Endothelial cell (in vitro differentiated cells): Measurements from ENCODE around the gene NFIX. TPM values are rescaled to one million over a fixed set of nuclear protein-coding genes. Genes with fewer than 3 reads are reported as not detected.

ENCODE experiments used
- DNase-seq: peaks from one replicate; pipeline ENCODE4 v3.0.0; 2021; ENCODE audit warnings: low spot score
- H3K27ac Mint-ChIP-seq: one replicate; pipeline ENCODE4 v1.8.0; 2021; ENCODE audit warnings: mixed read lengths, inconsistent platforms; ENCODE audit not compliant: unreplicated experiment
- H3K27me3 Mint-ChIP-seq: one replicate; pipeline ENCODE4 v1.8.0; 2021; ENCODE audit warnings: mild to moderate bottlenecking, moderate library complexity, mixed read lengths, inconsistent platforms; ENCODE audit not compliant: unreplicated experiment
- H3K36me3 Mint-ChIP-seq: one replicate; pipeline ENCODE4 v1.8.0; 2021; ENCODE audit warnings: mild to moderate bottlenecking, low read depth, mixed read lengths, inconsistent platforms; ENCODE audit not compliant: unreplicated experiment
- H3K4me1 Mint-ChIP-seq: one replicate; pipeline ENCODE4 v1.8.0; 2021; ENCODE audit warnings: mild to moderate bottlenecking, mixed read lengths, inconsistent platforms; ENCODE audit not compliant: unreplicated experiment
- H3K4me3 Mint-ChIP-seq: one replicate; pipeline ENCODE4 v1.8.0; 2021; ENCODE audit warnings: mild to moderate bottlenecking, mixed read lengths, inconsistent platforms; ENCODE audit not compliant: unreplicated experiment
- H3K9me3 Mint-ChIP-seq: one replicate; pipeline ENCODE4 v1.8.0; 2021; ENCODE audit warnings: mixed read lengths, inconsistent platforms; ENCODE audit not compliant: unreplicated experiment
- CTCF ChIP-seq: fragments of 200-600 bp; sonication (generic); IDR thresholded peaks from one replicate; pipeline ENCODE4 v1.5.0; 2021; ENCODE audit warnings: antibody characterized with exemption; ENCODE audit not compliant: unreplicated experiment
- total RNA-seq: library from RNA; stranded (reverse); fragmentation: NEBNext Ultra II Directional; extraction: Animal tissue kit (Norgen Biotek cat#: 25700); gene quantifications from one replicate; pipeline ENCODE4 v1.2.1, GENCODE V29; 2021; ENCODE audit not compliant: unreplicated experiment

NFIX gene
- total RNA-seq, 1 donor from 2014 or later, result 9.9 TPM

GRCh38 chr19:12983091-12983490 lies 12.2 kb upstream of the NFIX start:
- H3K36me3 Mint-ChIP-seq, result no peaks in the 10 kb centered on the region
- no peak overlapping the region for H3K27ac Mint-ChIP-seq
- H3K9me3 Mint-ChIP-seq, result no peaks in the 10 kb centered on the region
- no peak overlapping the region for H3K4me3 Mint-ChIP-seq
- no peak for TF ChIP-seq CTCF
- no peak for DNase-seq
- peaks cover 5% of the 10 kb centered on the region for H3K4me1 Mint-ChIP-seq
- H3K27me3 Mint-ChIP-seq, result peaks cover 10% of the 10 kb centered on the region

GRCh38 chr19:12983542-12984142 lies 11.6 kb upstream of the NFIX start:
- H3K4me3 Mint-ChIP-seq, result no peak overlapping the region
- peak; percentile 99 for TF ChIP-seq CTCF
- H3K4me1 Mint-ChIP-seq, result peaks cover 5% of the 10 kb centered on the region
- H3K9me3 Mint-ChIP-seq, result no peaks in the 10 kb centered on the region
- H3K27ac Mint-ChIP-seq, result no peak overlapping the region
- H3K36me3 Mint-ChIP-seq, result no peaks in the 10 kb centered on the region
- H3K27me3 Mint-ChIP-seq, result peaks cover 10% of the 10 kb centered on the region
- DNase-seq, result peak; percentile 88

- no peaks in the 10 kb centered on the region for H3K36me3 Mint-ChIP-seq
- H3K27ac Mint-ChIP-seq, result no peak overlapping the region
- no peak for TF ChIP-seq CTCF
- peaks cover 9% of the 10 kb centered on the region for H3K27me3 Mint-ChIP-seq
- DNase-seq, result no peak
- H3K4me3 Mint-ChIP-seq, result no peak overlapping the region
- peaks cover 5% of the 10 kb centered on the region for H3K4me1 Mint-ChIP-seq
- H3K9me3 Mint-ChIP-seq, result no peaks in the 10 kb centered on the region
Observed at GRCh38 chr19:12984143-12984627, 11.1 kb upstream of the NFIX start.

- peaks cover 5% of the 10 kb centered on the region for H3K4me1 Mint-ChIP-seq
- H3K4me3 Mint-ChIP-seq, result no peak overlapping the region
- no peak for DNase-seq
- no peaks in the 10 kb centered on the region for H3K9me3 Mint-ChIP-seq
- H3K36me3 Mint-ChIP-seq, result no peaks in the 10 kb centered on the region
- H3K27me3 Mint-ChIP-seq, result peaks cover 9% of the 10 kb centered on the region
- TF ChIP-seq CTCF, result no peak
- no peak overlapping the region for H3K27ac Mint-ChIP-seq
Observed at GRCh38 chr19:12984683-12985048, 10.6 kb upstream of the NFIX start.

GRCh38 chr19:12985049-12985776 lies 10.1 kb upstream of the NFIX start:
- peaks cover 7% of the 10 kb centered on the region for H3K27me3 Mint-ChIP-seq
- H3K27ac Mint-ChIP-seq, result peak overlapping the region; percentile 15
- TF ChIP-seq CTCF, result no peak
- H3K4me1 Mint-ChIP-seq, result peaks cover 5% of the 10 kb centered on the region
- no peak for DNase-seq
- peak overlapping the region; percentile 22 for H3K4me3 Mint-ChIP-seq
- H3K36me3 Mint-ChIP-seq, result no peaks in the 10 kb centered on the region
- no peaks in the 10 kb centered on the region for H3K9me3 Mint-ChIP-seq
